ENCODE measurements around the gene LDHAL6A.

Gene LDHAL6A

DNA sequence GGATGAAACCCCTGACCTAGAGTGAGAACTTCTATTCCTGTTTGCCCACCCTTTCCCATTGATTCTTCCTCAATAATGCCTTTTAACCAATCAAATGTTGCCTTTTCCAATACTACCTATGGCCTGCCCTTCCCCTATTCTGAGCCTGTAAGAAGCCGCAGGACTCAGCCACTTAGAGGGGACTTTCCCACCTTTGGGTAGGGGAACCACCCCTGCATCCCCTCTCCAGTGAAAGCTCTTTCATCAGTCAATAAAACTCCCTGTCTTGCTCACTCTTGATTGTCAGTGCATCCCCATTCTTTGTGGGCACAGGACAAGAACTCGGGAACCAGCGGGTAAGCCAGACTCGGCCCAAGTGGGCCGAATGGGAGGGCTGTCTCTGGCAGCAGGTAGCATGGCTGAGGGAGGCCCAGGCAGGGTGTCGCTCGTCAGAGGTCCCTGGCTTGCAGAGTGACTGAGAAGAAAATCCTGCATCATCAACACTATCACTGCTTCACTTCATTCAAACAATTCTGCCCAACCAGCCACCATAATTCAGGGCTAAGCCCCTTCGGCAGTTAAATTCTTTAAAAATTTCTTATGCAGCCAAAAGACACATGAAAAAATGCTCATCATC, 30.4 kb downstream of the LDHAL6A start:
- ChIA-PET POLR2A (ENCODE audit: low non-redundant PET) (no interaction called here), CTCF (no interaction called here)
- no peak overlapping the region for H3K27ac ChIP-seq
- DNase-seq (ENCODE audit: low spot score), result no peak
- TF ChIP-seq, protein P1, sequence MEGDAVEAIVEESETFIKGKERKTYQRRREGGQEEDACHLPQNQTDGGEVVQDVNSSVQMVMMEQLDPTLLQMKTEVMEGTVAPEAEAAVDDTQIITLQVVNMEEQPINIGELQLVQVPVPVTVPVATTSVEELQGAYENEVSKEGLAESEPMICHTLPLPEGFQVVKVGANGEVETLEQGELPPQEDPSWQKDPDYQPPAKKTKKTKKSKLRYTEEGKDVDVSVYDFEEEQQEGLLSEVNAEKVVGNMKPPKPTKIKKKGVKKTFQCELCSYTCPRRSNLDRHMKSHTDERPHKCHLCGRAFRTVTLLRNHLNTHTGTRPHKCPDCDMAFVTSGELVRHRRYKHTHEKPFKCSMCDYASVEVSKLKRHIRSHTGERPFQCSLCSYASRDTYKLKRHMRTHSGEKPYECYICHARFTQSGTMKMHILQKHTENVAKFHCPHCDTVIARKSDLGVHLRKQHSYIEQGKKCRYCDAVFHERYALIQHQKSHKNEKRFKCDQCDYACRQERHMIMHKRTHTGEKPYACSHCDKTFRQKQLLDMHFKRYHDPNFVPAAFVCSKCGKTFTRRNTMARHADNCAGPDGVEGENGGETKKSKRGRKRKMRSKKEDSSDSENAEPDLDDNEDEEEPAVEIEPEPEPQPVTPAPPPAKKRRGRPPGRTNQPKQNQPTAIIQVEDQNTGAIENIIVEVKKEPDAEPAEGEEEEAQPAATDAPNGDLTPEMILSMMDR (conservative IDR thresholded peaks at IDR 0.05; ENCODE audit: low read depth), result no peak

DNA sequence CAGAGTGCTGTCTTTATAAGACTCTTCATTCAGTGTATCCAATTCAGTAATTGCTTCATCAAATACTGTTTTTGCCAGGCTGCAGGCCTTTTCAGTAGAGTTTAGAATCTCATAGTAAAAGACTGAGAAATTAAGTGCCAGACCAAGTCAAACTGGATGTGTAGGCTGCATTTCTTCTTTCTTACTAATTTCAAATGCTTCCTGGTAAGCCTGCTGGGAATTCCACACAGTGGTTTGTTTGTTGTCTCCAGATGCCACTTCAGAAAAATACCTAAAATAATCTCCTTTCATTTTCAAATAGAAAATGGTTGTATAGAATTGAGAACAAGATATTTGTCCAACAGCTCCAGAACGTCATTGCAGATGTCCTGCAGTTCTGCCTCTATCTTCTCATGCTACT, 34.7 kb downstream of the LDHAL6A start:
- no peak overlapping the region for H3K27ac ChIP-seq
- CTCF ChIA-PET, result no interaction called here
- TF ChIP-seq, protein P1 (conservative IDR thresholded peaks at IDR 0.05; ENCODE audit: low read depth), result no peak
- DNase-seq (ENCODE audit: low spot score), result no peak
- POLR2A ChIA-PET (ENCODE audit: low non-redundant PET), result no interaction called here

DNA sequence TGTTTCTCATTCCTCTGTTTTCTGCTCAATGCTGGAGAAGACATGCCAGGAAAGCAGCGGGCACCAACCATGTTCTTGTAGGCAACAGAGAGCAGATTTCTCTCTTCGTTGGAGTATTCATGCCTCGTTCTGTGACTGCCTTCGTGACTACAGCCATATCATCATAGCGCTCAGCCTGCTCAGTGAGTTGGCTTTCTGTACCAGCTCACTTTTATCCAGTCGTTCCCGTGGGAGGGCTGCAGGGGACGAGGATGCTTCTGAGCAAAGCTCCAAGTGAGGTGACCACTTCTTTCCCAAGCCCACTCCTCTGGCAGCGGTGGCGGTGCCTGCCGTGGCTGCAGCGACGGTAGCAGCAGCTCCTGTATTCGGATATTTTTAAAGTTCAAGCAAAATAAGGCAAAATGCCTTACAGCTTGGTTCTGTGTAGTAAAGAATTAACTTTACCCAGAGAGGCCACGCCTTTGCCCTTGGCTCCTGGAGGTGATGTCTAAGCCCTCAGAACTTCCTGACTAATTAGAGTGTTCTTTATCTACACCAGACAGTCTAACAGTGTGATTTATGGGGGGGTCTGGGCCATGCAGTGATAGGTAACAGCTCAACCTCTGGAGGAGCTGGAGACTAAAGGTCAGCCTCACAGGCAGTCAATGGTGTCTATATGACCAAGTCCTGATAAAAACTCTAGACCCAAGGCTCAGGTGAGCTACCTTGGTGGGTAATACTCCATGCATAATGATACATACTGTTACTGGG, 35.3 kb downstream of the LDHAL6A start:
- H3K27ac ChIP-seq, result no peak overlapping the region
- CTCF ChIA-PET, result interaction anchor here (0.7 kb wide), 1 partner anchor 57 kb away, joined by 3 read pairs; no protein-coding TSS in a partner anchor
- DNase-seq (ENCODE audit: low spot score), result no peak
- TF ChIP-seq, protein P1 (conservative IDR thresholded peaks at IDR 0.05; ENCODE audit: low read depth), result no peak
- POLR2A ChIA-PET (ENCODE audit: low non-redundant PET), result interaction anchor here (0.6 kb wide), 1 partner anchor 12 kb away, joined by 5 read pairs; no protein-coding TSS in a partner anchor

DNA sequence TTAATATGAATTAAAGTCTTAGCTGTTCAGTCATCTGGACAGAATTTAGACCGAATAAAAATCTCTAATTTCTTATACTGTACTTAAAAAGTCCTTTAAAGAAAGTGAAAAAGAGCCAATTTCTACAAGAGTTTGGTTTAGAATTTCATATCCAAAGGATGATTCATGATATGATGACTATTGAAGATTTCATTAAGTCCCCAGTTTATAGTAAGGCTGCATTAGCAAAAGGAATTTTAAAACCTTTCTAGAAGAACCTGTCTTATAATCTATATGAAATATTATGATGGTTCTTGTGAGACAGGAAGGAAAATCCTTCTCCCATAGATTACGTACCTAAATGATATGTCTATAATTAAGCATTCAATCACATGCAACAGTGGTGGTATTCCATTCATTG, 36.3 kb downstream of the LDHAL6A start:
- TF ChIP-seq, protein P1 (conservative IDR thresholded peaks at IDR 0.05; ENCODE audit: low read depth), result no peak
- no peak overlapping the region for H3K27ac ChIP-seq
- DNase-seq (ENCODE audit: low spot score), result no peak
- POLR2A ChIA-PET (ENCODE audit: low non-redundant PET), result no interaction called here
- CTCF ChIA-PET, result no interaction called here

DNA sequence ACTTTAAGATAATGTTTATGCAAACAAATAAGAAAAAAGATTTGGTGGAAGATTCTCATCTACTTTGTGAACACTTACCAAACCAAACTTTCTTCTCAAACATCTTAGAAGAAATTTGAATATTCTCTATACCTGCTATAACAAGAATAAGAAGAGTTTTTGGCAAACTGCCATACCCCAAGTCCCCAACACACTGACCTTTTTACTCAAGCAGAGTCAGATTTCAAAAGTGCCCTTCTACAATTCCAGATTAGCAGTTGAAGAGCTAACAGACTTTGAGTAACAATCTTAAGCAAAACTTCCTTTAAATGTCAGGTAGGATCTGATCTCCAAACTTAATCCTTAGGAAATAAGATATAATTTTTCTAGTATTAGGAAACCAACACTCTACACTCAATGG, 37.2 kb downstream of the LDHAL6A start:
- H3K27ac ChIP-seq, result no peak overlapping the region
- POLR2A ChIA-PET (ENCODE audit: low non-redundant PET), result no interaction called here

DNA sequence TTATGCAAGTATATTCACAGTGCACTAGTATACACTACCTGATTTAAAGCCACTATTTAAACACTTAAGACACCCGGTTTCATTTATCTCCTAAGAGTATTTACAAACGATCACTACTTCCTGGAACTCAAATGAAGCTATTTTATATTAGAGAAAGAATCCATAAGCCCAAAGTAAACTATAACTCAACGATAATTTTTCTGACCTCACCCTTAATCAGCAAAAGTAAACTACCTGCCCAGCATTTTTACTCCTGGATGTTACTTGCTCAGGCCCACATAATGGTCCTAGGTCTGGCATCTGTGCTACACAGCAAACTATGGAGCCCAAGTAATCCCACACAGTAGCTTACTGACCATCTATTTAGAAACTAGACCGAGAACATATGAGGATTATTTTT, 37.7 kb downstream of the LDHAL6A start:
- no peak for DNase-seq (ENCODE audit: low spot score)
- POLR2A ChIA-PET (ENCODE audit: low non-redundant PET), result no interaction called here
- H3K27ac ChIP-seq, result no peak overlapping the region
- TF ChIP-seq, protein P1 (conservative IDR thresholded peaks at IDR 0.05; ENCODE audit: low read depth), result no peak
- CTCF ChIA-PET, result no interaction called here

More for the DNA sequence above, 37.2 kb downstream of the LDHAL6A start:
- CTCF ChIA-PET, result no interaction called here
- DNase-seq (ENCODE audit: low spot score), result no peak
- TF ChIP-seq, protein P1 (conservative IDR thresholded peaks at IDR 0.05; ENCODE audit: low read depth), result no peak
